GM12891 (cell line): ENCODE results near the gene RAD9A.

Source experiments
- POLR2A ChIP-seq: IDR thresholded peaks from 2 replicates; pipeline ENCODE4 v1.6.1; 2011; ENCODE audit warnings: low read depth, low read length, control low read depth
- POLR2AphosphoS5 ChIP-seq: IDR thresholded peaks from 2 replicates; pipeline ENCODE4 v1.6.1; 2011; ENCODE audit warnings: low read depth, low read length, control low read depth

- TF ChIP-seq POLR2AphosphoS5: no peak
- no peak for TF ChIP-seq POLR2A
These were observed 34.8 kb upstream of the RAD9A start for GRCh38 chr11:67356864-67357561.
